ELR (cell line): Measurements from ENCODE around the gene TMLHE.
A peak's percentile ranks its signal among the peaks of the same experiment; 100 is the strongest.
"Not testable (repeated sequence)": the region's sequence is repeated elsewhere in the genome, so short reads cannot be mapped to it uniquely, and the experiment has no call there.

Experiments
- DNase-seq: peaks from one replicate; pipeline ENCODE4 v3.0.0-alpha.2; 2015; ENCODE audit warnings: low read depth

TMLHE gene

DNA sequence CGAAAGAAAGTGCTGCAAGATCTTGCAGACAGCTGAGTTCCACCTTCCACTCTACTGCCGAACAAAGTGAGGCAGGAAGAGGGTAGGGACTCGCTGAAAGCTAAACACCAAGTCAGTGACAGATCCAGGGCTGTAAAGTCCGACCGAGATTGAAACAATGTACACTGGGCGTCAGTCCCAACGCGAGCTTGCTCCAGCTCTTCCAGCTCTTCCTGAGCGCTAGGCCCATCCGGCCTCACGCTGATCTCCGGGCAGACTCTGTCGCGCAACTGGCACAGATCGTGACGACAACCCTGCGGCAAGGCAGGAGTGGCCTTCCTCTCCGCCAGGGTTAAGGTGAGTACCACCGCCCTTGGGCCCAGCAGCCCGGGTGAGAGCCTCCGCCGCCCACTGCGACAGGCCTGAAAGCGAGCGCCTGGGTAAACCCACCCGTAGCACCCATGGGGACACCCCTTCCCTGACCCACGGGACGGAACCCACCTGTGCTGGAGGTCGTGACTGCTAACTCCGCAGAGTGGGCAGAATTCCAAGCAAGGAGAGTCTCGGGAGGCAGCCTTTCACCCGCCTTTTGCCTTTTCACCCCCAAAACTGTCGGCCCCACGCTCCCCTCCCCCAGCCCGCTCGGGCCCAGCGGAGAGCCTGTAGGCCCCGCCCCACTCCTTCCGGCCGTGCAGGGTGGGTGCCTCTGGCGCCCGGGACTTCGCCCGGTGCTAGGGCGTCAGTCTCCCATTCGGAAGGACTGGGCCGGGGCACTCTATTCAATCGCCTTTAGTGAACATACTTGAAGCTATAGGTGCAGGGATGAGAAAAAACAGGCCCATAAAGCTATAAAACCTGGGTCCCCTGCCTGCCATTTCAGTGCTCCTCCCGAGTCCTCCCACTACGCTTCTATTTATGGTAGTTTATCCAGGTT is at the start of gene TMLHE, which contains the start of gene SPRY3:
TSS of gene TMLHE (minus strand) at position 641 of the 913 bp plus-strand sequence. CDS start 67,676 bp downstream, outside the sequence.
TSS of gene SPRY3 (plus strand) at position 275 of the 913 bp plus-strand sequence.
- peak; percentile 65 for DNase-seq

- DNase-seq: peak; percentile 2
Observed at GRCh38 chrX:155662282-155662681, 49.5 kb upstream of the TMLHE start.

- no peak for DNase-seq
Observed at GRCh38 chrX:155645180-155645579, 32.4 kb upstream of the TMLHE start.

GRCh38 chrX:155643240-155643639 is 30.5 kb upstream of the TMLHE start:
- no peak for DNase-seq

DNA sequence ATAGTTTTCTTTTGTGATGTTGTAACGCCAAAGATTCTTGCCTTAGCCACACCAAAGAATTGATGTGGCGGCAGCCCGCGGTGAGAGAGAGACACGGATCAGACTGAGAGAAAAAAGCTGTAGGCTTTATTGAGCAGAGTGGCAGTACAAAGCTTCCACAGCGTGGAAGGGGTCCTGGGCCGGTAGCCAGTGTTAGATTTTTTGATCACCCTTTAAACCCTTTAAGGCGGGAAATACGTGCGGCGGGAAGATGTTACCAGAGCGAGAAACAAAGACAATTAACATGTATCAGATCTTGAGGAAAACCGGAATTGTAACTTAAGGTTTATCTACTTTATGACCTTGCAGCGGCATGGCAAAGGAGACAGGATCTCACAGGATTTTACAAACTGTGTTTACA is 28.6 kb upstream of the TMLHE start:
- DNase-seq: not testable (repeated sequence)

- DNase-seq: no peak
Observed at GRCh38 chrX:155637714-155638113, 25.0 kb upstream of the TMLHE start.

- DNase-seq: not testable (repeated sequence)
Observed at GRCh38 chrX:155635019-155635418, 22.3 kb upstream of the TMLHE start.

DNA sequence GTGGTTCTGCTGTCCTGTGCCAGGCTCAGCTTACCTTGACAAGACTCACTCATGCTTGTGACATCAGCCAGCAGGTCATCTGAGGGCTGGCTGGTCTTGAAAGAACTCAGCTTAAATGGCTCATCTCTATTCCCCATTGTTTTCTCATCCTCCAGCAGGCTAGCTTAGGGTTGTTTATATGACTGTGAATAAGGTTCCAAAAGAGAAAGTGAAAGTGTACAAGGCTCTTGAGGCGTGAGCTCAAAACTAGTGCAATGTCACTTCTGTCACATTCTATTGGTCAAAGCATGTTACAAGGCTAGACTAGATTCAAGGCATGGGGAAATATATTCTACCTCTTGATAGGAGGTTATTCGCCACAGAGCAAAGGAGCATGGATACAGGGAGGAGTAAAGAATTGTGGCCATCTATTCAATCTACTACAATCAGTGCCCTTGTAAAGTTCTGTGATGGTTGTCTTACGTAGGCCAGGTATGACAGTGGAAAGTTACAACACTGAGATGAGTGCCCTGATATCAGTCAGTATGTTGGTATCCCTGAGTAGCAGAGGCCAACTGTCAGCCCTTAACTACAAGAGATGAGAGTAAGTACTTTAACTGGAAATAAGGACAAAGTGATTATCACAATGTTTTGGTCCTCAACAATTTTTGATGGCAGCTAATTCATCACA is 19.8 kb upstream of the TMLHE start:
- DNase-seq: peak; percentile 28

GRCh38 chrX:155620110-155620509 is 7.4 kb upstream of the TMLHE start:
- not testable (repeated sequence) for DNase-seq

DNA sequence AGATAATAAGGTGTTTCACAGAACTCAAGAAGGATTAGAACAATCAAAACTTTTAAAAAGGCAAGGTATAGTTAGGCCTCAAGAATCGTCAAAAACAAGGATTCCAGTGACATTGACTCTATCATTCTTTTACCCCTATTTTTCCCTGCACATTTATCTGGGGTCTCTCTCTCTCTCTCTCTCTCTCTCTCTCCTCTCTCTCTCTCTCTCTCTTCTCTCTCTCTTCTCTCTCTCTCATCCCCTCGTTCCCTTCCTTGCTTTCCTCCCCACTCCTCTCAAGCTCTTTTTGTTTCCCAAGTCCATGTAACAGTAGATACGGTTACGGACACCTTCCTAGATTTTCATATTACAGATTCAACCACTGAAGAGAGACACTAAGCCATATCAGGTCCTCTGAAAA is 3.2 kb upstream of the TMLHE start:
- DNase-seq: no peak

DNA sequence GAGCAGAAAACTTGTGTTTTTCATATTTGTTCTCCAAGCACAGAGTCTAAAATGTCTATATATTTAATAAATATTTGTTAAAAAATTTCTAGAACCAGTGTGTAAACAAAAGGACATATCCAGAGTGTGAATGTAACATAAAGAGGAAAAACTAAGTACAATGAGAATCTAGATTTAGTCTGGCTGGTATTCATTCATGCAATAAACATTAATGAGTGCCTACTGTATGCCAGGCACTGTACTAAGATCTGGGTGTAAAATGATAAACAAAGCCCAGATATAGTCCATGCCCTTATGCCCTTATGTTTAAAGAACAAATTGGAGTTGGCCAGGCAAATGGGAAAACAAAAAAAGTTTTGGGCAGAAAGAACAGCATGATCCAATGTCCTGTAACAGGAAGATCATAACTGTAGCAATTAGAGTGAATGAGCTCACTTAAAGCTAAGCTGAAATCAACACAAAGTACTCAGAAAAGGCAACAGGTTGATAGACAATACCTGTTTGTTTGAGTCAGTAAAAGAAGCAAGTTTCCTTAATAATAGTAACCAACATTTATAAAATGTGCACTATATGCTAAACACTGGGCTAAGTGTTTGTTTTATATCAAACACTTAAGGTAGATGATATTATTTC is 1.3 kb upstream of the TMLHE start:
- DNase-seq: no peak

GRCh38 chrX:155611302-155611701 is 1.4 kb downstream of the TMLHE start:
- no peak for DNase-seq

GRCh38 chrX:155592981-155593380 is 19.8 kb downstream of the TMLHE start:
- no peak for DNase-seq

GRCh38 chrX:155592331-155592730 is 20.4 kb downstream of the TMLHE start:
- DNase-seq: no peak

DNA sequence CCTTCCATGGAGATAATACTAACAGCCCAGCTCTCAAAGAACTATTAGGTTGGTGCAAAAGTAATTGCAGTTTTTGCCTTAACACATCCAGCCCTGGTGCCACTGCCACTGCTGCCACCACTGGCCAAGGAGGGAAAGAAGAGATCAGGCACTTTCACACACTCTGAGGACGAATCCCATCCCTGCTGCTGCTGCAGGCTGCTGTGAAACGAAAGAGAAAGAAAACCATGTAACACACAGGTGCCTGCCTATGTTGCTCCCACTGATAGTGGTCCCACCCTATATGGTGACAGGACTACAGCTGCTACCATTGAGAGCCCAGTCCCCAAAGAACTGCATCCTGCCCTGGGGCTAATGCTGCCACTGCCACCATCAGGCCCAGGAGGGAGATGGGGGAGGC is 35.1 kb downstream of the TMLHE start:
- DNase-seq: no peak

GRCh38 chrX:155563099-155563498 is 49.7 kb downstream of the TMLHE start:
- DNase-seq: no peak

DNA sequence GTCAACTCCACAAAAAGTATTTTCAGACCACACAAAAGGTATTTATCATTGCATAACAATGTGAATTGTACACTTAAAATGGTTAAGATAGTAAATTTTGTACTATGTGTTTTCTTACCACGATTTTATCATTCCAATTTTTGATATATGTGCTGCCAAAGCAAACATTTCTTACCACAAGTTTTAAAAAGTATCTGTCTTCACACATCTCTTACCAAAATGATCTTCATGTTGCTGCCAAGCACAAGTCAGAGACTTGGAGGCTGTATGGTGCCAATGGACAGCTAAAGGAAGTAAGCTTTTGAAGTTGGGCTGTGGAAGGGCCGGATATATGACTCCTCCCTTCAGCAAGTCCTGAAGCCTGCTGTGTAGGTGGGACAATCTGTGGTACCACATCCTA is 67.9 kb downstream of the TMLHE start:
- no peak for DNase-seq

DNA sequence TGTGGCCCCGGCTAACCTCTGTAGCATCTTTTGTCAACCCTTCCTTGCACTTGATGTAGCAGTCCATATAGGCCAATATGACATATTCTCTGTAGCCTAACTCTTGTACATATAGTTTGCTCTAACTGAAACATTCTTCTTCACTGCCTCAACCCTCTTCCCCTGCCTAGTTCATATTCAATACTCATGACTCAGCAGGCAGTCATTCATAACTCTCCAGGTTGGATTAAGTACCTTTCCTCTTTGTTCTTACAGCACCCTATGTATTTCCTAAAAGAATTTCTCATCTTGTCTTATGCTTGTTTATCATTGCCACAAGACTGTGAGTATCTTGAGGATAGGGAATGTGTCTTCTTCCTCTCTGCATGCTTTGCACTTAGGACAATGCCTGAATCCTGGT is 76.9 kb downstream of the TMLHE start:
- peak; percentile 45 for DNase-seq

GRCh38 chrX:155534800-155535199 is 78.0 kb downstream of the TMLHE start:
- no peak for DNase-seq

GRCh38 chrX:155527023-155527422 is 85.7 kb downstream of the TMLHE start:
- DNase-seq: not testable (repeated sequence)

DNA sequence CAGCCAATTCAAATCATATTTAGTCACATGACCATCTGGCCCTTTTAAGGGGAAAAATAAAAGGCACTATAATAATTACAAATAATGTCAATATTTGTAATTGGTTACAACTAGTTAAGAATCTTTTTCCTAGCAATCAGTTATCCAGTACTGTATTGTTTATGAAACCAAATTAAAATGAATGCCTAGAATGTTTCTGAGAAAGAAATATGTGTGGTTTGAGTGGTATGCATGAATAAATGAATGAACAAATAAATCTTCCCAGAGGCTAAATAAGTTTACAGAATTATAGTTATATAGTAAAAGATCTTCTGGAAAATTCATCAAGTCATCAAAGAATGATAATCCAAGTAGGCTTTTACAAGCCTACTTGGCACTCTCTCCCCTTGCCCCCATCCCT is 98.5 kb downstream of the TMLHE start:
- no peak for DNase-seq

- no peak for DNase-seq
Observed at GRCh38 chrX:155505296-155505695, 107.5 kb downstream of the TMLHE start.

DNA sequence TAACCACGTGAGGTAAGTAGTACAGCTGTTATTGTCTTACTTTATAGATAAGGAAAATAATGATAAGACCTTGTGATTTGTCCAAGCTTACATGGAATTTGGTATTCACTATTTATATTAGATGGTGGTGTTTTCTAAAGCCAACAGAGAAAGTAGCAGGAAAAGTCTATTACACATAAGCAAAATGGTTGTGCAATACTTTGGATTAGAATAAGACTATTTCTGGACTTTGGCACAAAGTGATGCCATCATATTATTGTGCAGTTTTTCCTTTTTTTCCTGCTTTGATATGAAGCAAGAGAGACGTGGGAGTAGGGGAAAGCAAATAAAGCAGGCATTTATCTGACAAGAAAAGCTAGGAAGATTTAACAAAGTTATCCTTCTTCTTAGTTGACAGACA is 117.6 kb downstream of the TMLHE start:
- not testable (repeated sequence) for DNase-seq
